GM19351 (cell line): ENCODE data around the gene SDCBP2.

Source experiments
- ATAC-seq: cut with Tn5 transposase; IDR thresholded peaks from one replicate; pipeline ENCODE4 v1.9.1; 2021; ENCODE audit warnings: mild to moderate bottlenecking, moderate library complexity; ENCODE audit not compliant: unreplicated experiment

The SDCBP2 gene

DNA sequence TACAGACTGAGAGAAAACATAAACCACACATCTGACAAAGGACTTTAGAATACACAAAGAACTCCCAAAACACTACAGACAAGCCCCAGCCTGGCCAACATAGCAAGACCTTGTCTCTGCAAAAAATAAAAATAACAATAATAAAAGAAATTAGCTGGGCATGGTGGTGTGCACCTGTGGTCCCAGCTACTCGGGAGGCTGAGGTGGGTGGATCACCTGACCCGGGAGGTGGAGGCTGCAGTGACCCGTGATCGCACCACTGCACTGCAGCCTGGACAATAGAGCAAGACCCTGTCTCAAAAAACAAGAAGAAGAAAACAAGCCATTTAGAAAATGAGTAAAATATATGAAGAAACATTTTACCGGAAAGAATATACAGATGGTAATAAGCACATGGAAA lies 13.1 kb downstream of the SDCBP2 start:
- no peak for ATAC-seq

DNA sequence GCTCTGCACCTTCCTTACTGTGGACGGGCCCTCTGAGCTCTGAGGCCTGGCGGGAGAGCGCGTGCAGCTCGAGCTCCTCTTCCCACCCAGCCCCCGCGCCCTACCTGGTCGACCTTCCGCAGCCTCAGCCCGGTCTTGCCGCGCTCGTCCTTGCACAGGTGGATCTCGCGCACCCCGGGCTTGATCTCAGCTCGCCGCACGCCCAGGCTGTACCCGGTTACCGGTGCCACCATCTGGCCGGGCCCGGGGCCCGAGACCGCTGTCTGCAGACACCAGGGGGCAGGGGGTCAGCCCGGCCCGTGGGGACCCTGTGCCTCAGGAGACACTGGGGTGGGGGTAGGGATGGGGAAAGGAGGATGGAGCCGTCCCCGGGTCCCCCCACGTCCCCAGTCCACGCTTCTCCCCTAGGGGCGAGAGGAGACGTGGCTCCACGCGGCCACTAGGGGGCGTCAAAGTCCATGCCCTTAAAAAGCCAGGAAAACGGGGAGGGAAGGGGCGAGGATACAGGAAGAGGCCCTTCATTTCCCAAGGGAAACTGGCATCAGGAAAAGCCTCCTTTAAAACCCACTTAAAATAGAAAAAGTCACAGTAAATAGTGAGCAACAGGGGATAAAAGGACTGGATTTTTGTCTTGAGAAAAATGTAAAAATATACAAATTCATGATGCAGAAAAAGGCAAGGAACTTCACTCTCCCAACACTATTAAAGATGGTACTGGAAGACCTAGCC lies 15.5 kb downstream of the SDCBP2 start:
- no peak for ATAC-seq

DNA sequence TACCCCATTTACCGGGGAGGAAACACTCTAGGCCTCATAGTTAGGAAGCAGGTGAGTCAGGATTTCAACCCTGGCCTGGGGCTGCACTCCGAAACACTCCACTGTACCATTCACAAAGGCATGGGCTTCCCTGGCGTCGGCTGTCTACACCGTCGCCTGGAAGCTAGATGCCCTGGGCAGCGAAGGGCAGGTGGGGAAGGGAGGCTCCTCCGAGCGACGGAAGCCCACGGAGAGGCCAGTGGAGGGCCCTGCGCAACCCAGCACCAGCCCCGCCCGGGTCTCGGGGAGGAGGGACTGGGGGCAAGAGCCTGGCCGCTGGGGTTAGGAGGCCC lies 16.1 kb downstream of the SDCBP2 start:
- no peak for ATAC-seq

DNA sequence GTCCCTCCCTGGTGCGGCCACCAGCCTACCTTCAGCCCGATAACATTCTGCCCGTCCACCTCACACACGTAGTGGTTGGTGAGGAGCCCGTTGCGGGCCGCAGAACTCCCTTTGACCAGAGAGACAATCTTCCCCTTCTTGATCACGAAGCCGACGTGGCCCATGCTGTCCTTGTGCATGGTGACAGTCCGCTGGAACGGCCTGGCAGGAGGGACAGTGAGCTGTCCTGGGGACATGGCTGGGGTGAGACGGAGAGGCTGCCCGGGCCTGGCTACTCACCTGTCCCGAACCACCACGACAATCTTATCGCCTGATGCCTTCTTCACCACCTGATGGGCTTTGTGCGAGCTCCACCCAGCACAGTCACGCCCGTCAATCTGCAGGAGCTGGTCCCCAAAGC lies 16.6 kb downstream of the SDCBP2 start:
- ATAC-seq = no peak

DNA sequence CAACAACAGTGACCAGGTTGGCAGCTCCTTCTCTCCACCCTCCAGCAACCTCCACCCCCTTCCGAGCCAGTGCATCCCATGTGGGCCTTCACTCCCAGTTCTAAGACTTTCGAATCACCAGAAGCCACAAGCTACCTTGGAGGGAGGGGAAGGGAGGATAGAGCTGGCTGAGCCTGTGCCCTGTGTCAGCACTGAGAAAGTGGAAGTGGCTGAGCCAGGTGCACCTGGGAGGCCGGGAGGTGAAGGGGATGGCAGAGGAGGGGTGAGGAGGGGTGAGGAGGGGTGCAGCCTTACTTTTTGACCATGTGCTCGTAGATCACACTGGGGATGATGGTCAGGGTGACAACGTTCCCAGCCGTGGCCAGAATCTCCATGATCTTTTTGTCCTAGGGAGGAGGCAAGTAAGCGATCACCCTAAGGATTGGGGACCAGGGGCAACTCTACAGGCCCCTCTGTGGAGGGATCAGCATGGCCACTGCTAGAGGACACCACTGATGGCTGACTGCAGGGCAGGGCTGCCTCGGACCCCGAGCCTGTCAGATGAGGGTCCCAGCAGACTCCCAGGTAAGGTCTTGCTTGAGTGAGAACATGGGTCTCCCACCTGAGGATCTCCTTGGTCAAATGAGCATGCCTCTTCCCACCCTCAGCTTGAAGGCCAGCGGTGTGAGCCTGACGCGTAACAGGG lies 18.3 kb downstream of the SDCBP2 start:
- no peak for ATAC-seq

DNA sequence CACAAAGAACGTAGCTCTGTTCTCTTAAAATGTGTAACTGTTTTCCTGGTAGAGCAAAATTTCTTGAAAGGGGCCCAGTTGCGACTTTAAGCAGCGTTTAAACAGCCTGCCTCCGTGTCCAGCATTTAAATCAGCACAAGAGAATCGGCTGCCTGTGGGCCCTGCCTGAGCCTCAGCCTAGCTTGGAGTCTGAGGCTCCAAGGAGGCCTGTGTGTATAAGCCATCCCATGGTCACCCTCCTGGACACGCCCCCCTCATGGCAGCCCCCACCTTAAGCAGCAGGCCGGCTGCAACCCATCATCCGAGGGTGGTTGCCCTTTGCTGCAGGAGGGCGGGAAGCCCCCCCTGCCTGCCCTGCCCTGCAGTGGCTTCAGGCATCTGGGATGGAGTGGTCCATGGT lies 18.9 kb downstream of the SDCBP2 start:
- ATAC-seq = no peak

DNA sequence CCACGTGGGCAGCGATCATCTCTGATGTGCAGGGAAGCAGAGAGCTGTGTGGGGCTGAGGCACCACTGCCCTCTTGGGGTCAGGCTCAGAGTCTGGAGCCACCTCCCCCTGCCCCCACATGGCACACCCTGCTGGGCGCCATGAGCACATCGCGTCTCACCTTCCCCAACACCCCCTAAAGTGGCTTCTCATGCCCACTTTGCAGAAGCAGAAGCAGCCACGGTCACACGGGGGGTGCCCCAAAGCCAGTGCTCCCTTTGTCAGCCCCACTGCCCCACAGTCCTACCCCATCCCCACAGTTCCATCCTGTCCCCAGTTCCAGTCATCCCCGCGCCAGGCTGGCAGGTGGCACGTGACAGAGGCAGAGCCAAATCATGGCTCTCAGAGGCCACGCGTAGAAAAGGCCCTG lies 19.5 kb downstream of the SDCBP2 start:
- no peak for ATAC-seq

DNA sequence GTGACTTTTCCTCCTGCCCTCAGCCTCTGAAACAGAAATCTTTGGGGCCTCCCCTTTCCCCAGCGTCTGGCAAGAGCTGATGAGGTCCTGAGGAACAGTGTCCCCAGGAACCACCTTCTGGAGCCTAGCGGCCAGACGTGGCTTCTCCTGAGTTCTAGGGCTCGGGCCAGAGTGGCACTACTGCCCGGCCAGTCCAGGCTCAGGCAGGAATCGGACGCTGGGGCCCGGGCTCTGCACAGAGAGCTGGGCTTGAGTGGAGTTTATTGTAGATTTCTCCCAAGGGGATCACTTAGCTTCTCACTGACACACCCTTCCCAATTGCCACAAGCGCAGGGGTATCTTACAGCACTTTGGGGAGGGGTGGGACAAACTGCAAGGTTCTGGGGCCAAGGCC lies 20.2 kb downstream of the SDCBP2 start:
- no peak for ATAC-seq

DNA sequence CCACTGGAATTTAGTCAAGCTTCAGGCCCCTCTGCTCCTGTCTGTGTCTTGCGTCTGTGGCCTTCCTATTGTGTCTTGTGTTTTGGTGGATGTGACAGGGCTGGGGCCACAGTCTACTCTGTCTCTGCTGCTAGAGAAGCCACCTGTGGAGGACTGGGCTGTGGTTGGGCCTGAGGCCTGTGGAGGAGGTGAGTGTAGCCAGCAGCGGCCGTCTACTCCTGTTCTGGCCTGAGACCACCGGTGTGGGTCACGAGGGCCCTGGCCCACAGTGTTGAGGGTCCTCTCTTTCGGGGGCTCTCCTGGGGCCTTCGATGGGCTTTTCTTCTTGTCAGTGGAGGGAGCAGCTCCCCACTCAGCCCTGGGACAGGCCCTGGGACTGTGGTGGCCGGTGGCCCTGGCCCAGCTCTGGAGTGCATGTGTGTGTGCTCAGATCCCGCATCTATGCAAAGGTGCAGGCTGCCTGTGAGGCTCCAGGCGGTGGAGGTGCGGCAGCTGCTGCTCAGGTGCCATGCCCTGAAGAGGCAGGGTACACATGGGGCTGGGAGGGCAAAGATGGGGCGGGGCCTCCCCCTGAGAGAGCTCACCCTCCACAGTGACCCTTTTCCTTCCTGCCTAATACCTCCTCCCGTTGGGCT lies 20.8 kb downstream of the SDCBP2 start:
- no peak for ATAC-seq

DNA sequence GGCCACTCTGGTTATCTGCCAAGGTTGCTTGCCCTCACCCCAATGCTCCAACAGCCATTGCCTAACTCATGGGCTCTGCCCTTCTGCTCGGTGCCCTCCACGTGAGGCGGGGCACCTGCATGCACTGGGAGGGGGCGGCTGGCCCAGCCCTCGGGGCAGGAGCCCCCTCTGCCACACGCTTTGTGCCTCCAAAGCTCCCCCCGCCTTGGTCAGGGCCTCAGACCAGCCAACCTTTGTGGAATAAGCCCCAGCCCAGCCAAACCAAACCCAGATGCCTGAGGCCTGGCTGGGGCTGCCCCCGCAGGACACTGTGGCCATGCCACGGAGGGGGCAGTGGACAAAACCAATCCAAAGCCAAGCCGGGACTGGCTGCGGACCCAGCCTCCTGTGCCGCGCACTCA lies 21.4 kb downstream of the SDCBP2 start:
- no peak for ATAC-seq

DNA sequence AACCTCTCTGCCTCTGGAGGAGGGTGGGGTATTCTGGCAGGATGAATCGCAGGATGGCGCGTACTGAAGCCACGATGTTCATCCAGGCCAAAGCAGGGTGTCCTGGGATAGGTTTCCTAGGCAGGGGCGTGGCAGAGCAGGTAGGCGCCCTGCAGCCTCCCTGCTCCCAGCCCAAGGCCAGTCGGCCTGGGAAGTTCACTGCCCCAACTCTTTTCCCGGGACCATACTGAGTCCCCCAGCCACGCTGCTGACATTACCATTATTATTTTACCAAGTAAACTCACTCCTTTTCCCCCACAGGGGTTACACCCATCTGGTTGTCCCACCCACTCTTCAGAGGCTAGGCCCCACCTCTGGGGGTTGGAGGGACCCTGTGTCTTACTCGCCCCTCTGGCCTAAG lies 21.8 kb downstream of the SDCBP2 start:
- ATAC-seq = no peak

DNA sequence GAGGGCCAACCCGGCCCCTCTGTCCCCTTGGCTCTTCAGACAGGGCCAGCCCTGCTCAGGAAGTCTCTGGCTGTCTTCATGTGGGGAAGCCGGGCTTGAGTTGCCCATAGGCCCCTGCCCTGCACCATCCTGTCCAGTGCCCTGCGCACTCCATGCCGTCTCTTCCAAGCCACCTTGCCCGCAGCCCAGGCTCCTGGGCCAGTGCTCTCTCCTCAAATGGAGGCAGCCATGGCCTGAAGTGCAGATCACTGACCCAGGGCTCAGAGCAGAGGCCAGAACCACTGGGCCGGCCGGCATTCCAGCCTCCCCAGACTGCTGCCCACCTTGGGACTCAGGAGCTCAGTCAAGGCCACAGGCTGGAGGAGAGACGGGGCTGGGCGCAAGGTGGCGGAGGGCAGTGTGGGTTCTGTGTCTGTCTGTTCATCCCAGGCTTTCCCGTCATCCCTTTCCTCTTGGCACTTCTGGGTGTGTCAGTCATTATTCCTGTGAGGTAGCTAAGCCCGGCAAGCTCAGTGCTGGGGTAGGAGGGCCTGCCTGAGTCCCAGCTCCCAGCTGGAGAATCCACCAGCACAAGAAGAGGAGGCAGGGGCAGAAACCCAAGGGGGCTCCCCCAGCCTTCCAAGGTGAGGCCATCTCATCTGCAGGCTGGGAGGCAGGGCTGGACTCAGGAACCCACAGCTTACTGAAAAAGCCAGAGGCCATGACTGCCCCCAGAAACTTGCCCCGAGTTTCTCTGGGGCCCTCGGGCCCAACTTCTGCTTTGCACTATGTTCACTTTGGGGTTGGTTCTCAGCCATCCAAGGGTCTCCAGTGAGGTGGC lies 22.4 kb downstream of the SDCBP2 start:
- no peak for ATAC-seq

DNA sequence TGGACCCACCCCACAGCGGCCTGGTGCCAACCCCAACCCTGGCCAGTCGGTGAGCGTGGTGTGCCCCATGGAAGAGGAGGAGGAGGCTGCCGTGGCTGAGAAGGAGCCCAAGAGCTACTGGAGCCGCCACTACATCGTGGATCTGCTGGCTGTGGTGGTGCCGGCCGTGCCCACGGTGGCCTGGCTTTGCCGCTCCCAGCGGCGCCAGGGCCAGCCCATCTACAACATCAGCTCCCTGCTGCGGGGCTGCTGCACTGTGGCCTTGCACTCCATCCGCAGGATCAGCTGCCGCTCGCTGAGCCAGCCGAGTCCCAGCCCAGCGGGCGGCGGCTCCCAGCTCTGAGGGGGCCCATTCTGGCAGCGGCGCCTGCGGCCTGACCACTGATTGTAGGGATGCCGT lies 23.2 kb downstream of the SDCBP2 start:
- no peak for ATAC-seq

DNA sequence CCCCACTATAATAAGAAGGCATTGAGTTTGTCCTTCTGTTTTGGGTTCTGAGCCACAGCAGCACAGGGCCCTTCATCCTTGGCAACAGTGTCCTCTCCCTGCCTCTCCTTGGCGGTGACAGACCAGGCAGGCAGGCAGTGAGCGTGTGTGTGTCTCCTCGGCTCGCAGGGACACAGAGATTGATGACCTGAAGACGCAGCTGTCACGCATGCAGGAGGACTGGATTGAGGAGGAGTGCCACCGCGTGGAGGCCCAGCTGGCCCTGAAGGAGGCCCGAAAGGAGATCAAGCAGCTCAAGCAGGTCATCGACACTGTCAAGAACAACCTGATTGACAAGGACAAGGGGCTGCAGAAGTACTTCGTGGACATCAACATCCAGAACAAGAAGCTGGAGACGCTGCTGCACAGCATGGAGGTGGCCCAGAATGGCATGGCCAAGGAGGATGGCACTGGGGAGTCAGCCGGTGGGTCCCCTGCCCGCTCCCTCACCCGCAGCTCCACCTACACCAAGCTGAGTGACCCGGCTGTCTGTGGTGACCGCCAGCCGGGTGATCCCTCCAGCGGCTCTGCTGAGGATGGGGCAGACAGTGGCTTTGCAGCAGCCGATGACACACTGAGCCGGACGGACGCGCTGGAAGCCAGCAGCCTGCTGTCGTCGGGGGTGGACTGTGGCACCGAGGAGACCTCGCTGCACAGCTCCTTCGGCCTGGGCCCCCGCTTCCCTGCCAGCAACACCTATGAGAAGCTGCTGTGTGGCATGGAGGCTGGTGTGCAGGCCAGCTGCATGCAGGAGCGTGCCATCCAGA lies 24.0 kb downstream of the SDCBP2 start:
- no peak for ATAC-seq

DNA sequence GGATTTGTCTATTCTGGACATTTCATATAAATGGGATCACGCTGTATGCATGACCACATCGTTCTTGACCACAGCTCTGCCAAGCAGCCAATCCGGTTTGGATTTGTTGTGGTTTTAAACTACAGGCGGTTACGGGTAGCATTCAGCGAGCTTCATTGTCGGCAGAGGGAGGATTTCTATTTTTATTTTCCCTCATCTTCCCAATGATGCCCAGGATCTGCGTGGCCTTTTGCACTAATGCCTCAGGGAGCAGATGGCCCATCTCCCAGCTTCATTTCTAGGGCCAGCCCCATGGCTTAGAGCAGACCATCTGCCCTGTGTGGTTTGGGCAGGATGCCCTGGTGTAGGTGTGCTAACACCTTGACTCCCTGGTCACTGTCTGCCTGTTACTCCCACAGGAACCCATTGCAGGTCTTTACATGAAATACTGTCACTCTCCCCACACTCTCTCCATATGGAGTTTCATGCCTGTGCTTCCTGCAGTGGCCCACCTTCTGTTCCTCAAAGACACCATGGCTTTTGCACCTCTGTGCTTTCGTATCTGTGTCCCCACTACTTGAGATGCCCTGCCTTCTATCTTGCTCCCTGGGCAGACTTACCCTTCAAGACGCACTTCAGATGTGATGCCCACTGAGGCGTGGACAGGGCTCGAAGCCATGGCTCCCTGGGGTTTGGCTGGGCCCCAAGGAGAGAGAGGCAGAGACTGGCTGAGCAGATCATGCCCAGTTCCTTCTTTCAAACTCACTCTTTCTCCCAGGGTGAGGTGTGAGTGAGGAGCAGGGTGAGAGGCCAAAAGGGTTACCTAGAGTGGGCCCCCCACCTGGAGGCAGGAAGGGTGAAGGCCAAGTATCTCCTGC lies 26.0 kb downstream of the SDCBP2 start:
- no peak for ATAC-seq

DNA sequence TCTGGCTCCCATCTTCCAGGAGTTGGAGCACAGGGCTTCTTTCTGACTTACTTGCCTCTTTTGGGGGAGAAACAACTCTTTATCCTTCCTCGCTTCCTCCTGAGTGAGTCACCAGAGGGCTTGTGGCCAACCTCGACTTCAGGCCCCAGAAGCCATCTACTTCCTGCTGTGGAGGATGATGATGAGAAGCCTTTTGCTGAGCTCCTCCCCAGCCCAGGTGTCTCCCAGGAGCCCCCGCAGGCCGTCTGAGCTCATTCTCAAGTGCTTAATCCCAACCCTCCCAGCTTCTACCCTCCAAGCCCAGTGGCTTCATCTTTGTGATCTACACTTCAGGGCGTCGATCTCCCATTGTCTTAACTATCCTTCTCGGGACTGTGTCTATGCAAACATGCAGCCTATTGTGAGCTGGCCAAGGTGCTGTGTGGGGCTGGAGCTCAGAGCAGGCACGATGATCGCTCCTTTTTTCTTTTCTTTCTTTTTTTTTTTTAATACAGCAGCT lies 27.9 kb downstream of the SDCBP2 start:
- ATAC-seq = no peak

DNA sequence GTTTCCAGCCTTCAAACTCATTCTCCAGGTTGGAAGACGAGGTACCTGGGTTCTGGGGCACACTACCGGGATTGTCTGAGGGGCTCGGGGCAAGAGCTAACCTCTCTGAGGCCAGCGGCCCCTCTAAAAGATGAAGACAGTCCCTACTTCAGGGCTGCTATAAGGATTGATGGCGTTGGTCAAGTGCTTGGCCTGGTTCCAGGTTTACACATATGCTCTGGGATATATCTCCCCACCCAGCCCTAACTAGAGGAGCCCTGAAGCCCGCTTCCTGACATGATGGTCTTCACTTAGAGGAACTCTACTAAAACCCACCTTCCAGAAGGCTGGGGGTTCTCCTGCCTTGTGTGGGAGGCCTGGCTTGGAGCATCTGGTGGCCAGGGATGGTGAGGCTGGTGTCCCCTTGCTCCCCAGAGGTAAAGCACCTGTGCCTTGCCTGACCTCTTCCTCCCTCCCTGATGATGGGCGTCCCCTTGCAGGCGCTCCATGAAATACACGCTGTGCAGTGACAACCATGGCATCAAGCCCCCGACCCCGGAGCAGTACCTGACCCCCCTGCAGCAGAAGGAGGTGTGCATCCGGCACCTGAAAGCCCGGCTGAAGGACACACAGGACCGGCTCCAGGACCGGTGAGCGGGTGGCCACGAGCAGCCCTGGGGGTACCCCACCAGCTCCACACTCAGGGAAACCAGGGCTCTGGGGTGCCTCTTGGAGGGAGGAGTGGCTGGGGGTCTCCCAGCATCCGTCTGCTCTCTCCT lies 28.7 kb downstream of the SDCBP2 start:
- no peak for ATAC-seq

DNA sequence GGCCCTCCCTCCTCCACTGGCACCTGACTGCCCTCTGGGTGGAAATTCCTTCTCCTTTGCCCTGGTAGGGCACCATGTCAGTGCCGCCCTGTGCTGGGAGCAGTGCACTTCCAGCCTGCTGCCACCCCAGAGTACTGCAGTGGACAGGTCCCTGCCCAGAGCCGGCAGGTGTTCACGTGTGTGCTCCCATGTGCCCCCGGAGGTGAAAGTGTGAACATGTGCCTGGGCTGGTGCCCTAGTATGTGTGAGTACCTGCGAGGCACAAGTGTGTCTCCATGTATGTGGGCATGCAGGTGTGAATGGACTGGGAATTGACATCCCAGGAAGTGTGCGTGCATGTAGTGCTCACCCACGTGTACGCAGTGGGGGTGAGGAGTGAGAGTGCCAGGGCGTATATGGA lies 29.4 kb downstream of the SDCBP2 start:
- ATAC-seq = peak; percentile 48
